Testis (tissue), 2 donors: ENCODE results near the gene SPACDR.

ENCODE experiments used
- CTCF ChIP-seq, 3 experiments: fragments of 450-650 bp in 2 of 3; fragments of 200-600 bp in 1 of 3; sonication (generic) in 1 of 3; IDR thresholded peaks; one replicate each; pipeline ENCODE4 v1.5.1; 2016 to 2019; ENCODE audit warnings: antibody characterized with exemption in 3 of 3, mild to moderate bottlenecking in 2 of 3, moderate library complexity in 1 of 3
- POLR2A ChIP-seq: fragments of 450-650 bp; IDR thresholded peaks from one replicate; pipeline ENCODE4 v1.6.1; 2017; ENCODE audit warnings: antibody characterized with exemption, mild to moderate bottlenecking, moderate library complexity

- TF ChIP-seq CTCF (IDR thresholded peaks at IDR 0.05): no peak
- TF ChIP-seq POLR2A: no peak
Measured at GRCh38 chr7:100485471-100485876, 21.4 kb upstream of the SPACDR start.
